Measurements from ENCODE around the gene SCLT1. TPM values are rescaled to one million over a fixed set of nuclear protein-coding genes. Genes with fewer than 3 reads are reported as not detected.

Gene SCLT1
- total RNA-seq, 1 donor from 2014 or later: 39.0 TPM

DNA sequence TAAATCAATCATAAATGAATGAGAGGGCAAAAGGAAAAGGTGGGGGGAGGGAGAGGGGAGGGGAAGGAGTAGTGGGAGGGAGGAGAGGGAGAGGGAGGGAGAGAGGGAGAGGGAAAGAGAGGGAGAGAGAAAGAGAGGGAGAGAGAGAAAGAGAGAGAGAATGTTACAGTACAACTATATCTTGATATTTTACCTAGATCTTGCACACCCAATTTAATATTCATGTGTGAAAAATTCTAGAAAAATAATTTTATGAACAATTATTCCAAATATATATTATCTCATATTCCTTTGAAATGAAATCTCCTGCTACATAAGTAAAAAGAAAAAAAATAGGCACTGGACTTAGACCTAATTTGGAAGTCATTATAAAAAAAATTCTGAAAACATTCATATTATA, 120.0 kb downstream of the SCLT1 start:
- intact Hi-C loops (cut with micrococcal nuclease): no loop called here

DNA sequence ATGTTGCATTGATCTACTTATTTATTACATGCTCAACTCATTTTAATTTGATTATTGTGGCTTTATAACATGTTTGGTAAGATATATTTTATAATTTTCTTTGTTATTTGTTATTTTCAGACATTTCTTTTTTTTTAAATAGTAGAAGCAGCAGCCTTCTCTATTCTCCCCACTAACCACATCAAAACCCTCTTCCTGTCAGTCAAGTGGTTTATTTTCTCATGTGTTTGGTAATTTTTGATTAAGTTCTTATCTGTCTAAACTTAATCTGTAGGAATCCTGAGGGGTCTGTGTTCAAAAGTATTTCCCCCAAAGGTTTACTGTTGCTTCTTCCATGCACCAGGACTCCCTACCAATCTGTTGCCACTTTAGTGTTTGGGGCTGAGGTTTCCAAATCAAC, 131.9 kb downstream of the SCLT1 start:
- intact Hi-C loops (cut with micrococcal nuclease): no loop called here

DNA sequence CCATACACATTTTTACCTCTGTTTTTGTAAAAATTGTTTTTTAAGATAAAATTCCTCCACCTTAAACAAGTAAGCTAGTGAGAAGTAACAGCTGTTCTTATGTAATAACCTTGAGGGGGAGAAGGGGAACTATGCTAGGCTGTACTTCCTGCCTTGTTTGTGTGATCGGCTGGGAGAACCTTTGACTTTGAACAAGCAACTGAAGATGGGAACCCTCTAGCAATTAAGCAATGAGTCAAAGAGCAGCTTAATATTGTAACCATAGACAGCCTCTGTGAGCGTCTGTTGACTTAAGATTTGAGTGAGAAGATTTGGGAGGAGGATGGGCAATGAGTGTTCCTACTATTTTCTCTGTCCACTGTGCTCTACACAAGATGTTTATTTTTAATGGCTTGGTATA, 135.1 kb downstream of the SCLT1 start:
- intact Hi-C loops (cut with micrococcal nuclease): no loop called here

DNA sequence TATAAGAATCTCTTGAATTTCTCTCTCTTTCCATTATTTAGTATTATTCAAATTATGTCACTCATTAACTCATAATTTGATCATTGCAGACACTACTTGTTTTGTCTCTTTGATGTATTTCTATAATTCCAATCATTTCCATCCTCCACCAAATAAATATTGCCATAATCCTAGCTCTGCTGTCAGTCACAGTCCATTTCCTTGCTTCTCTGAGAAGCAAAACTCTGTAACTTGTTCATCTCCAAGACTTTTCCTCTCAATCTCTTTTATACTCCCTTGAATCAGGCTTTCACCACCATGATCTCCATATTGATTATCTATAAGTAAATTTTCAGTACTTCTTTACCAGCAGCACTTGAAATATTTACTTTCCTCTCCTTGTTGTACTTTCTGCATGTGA, 135.9 kb downstream of the SCLT1 start:
- intact Hi-C loops (cut with micrococcal nuclease): no loop called here

DNA sequence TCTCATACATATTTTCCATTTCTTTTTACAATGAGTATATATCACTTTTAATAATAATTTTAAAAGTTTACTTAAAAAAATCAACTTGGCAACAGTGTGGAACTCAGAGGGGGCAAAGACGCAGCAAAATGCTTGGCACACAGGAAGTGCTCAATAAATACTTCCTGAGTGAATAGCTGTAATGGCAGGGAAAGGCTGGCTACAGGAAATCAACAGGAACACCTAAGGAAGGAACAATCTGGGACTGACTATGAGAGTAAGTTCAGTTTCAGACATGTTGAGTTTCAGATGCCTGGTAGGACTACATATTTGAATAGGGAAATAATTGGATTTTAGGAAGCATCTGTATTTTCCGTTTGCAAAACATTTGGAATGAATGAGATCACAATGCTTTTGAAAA, 137.6 kb downstream of the SCLT1 start:
- intact Hi-C loops (cut with micrococcal nuclease): no loop called here

DNA sequence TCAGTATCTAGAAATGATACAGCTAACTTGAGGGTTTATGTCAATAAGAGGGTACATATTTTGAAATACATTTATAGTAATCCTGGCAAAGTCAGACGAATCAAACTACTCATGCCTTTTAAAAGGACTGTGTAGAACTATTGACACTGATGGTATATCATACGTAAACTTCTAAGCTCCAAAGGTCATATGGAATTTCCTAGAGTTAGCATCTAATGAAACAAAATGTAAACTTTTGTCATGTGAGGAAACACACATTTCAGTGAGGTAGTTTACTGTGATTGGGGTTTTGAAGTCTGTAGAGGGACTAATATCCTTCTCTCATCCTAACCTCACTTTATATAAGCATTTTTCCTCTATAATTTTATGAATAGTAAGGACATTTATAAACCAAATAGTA, 138.4 kb downstream of the SCLT1 start:
- intact Hi-C loops (cut with micrococcal nuclease): no loop called here

DNA sequence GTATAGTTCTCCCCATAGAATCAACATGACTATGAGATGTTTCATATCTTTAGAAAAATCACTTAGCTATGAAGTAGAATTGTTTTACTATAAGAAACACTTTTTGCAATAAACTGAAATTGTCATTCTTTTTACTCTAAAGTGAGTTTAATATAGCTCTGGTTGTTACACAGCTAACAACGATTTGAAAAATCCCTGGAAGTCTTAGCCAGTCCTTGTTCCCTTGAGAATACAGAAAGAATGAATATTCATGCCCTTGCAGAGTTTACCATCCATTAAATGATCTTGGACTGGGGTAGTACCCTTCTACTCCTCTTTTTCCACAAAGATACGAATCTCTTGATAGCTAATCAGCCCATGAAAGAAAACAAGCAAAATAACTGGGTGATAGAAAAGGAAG, 142.0 kb downstream of the SCLT1 start:
- intact Hi-C loops (cut with micrococcal nuclease): no loop called here

DNA sequence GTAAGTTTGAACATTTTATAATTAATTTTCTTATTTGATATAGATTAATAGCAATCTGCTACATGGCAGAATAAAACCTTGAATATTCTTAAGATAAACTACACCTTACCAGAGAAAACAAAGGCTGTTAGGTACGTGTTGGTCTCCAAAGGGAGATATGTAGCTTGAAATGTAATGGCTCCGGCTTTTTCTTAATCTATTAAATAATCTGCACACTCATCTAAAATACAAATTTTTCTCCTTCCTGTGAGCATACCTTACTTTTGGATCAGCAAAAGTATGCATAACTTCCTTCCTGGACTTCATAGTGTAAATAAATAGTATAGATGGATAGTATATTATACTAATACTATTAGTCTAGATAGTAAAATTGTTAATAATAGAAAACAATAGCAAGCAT, 142.5 kb downstream of the SCLT1 start:
- intact Hi-C loops (cut with micrococcal nuclease): no loop called here

DNA sequence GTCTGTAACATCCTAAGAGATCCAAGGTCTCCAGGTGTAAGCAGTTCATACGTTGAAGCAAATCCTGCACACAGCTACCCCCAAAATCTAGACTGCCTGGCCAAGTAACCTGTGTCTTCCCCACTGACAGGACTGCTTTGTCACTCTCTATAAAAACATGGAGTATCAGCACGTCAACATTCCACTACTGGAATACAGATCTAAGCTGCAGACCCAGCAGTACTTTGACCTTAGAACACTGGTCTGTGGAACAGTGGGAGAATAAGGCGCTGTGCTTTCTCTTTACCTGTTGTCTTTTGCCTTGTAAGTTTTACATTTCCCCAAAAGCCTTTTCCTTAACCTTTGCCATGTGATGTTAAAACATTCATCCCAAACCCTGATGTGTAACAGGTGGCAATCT, 146.4 kb downstream of the SCLT1 start:
- intact Hi-C loops (cut with micrococcal nuclease): no loop called here

DNA sequence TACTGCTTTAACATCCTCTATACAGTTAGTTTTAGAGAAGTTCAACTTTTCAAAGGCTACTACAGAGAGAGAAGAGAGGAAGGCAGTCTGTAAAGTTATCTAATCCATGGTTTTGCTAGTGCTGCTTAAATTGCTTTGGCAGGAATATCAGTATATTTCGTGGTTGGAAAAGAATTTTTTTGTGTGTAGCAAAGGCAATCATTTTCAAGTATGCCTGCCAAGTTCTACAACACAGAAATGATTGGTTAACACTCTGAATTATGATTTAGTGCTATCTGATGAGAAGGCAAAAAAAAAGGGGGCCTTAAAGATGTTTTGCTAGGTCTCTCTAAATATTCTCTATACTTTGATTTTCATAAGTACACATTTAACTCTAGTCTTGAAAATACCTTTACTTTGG, 150.7 kb downstream of the SCLT1 start:
- intact Hi-C loops (cut with micrococcal nuclease): no loop called here

DNA sequence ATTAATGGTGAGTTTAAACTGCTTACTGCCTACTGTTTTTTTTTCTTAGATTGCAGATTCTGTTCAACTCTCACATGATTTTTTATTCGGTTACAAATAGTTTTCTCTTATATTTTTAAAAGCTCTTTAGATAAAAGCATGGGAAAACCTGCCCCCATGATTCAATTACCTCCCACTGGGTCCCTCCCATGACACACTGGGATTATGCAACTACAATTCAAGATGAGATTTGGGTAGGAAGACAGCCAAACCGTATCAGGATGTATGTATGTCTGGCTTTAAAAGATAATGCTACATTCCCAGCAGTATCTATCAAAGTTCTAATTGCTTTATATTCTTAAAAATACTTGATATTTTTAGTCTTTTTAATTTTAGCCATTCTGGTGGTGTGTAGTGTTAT, 152.4 kb downstream of the SCLT1 start:
- intact Hi-C loops (cut with micrococcal nuclease): no loop called here

DNA sequence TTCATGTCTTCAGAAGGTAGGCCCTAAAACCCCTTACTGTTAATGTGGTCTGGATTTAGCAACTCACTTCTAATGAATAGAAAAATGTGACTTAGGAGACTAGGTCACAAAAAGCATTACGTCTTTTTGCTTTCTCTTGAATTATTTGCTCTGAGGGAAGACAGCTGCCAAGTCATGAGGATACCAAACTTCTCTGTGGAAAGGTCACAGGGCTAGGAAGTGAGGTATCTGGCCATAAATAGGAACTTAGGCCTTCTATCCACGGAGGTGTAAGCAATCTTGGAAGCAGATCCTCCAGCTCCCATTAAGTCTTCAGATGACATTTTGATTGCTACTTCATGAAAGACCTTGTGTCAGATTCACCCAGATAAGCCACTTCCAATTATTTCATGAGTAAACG, 163.3 kb downstream of the SCLT1 start:
- intact Hi-C loops (cut with micrococcal nuclease): no loop called here

DNA sequence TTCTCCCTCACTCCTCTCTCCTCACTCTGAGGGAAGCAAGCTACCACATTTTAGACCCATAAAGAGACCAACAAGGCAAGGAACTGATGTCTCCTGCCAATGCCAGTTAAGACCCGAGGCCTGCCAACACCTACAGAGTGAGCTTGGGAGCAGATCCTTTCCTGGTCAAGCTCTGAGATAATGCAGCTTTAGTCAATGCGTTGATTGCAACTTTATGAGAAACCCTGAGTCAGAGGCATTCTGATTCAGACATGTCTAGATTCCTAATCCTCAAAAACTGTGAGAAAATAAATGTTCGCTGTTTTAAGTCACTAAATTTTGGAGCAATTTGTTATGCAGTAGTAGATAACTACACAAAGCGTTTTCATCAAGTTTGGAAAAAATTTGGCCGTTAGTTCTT, 168.4 kb downstream of the SCLT1 start:
- intact Hi-C loops (cut with micrococcal nuclease): no loop called here

DNA sequence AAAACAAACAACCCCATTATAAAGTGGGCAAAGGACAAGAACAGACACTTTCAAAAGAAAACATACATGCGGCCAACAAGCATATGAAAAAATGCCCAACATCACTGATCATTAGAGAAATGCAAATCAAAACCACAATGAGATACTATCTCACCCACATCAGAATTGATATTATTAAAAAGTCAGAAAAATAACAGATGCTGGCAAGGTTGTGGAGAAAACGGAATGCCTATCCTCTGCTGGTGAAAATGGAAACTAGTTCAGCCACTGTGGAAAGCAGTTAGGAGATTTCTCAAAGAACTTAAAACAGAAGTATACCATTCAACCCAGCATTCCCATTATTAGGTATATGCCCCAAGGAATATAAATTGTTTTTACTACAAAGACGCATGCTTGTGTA, 171.4 kb downstream of the SCLT1 start:
- intact Hi-C loops (cut with micrococcal nuclease): no loop called here

DNA sequence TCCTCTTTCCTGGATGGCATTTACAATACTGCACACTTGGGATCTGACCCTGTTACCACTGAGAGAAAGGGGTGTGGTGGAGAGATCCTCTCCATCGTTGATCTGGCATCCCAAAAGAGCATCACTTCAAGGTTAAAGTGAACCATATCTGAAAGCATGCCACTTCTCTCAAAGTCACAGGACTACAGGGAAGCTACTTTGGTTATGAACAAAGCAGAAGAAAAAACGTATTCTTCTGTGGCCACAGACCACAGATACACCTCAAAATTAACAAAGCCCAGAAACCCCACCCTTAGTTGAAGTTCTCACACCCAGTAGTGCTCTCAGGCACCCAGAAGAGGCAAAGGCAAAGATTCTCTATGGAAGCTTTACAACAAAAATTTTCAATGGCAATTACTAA, 175.6 kb downstream of the SCLT1 start:
- intact Hi-C loops (cut with micrococcal nuclease): loop anchor here (1.0 to 5.0 kb wide), 4 partner anchors 55 to 430 kb away; partner anchors contain the start of genes JADE1 and SCLT1

DNA sequence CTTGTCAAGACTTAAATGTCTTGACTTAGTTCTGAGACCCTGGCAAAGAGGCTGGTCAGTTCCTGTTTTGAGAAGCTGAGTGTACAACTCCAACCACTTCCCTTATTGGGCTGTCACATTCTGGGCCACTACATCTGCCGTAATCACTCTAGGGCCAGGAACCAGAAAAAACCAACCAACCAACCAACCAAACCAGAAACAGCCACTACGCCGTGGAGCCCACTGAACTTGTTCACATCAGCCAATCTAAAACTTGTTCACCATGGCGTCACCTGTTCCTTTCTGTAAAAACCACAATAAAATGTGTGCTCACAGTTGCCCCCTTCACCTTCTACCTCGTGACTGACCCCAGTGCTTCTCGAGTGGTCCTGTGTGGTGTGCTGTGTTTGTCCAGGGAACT, 176.5 kb downstream of the SCLT1 start:
- intact Hi-C loops (cut with micrococcal nuclease): loop anchor here (1.0 to 5.0 kb wide), 3 partner anchors 108 to 430 kb away; partner anchors contain the start of genes JADE1 and SCLT1

DNA sequence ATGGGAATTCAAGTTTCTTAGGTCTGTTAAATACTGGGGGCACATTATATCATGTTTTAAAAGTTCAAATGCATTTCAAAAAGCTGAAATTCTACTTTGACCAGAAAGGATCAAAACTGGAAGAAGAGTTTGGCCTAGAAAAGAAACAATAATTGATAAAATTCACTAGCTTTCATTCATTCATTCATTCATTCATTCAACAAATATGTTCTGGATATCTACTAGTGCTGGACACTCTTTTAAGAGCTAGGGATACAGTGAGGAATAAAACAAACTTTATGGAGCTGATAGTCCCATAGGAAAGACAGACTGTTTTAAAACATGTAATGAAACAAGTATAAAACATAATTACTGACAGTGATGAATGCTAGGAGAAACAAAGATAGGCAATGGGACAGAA, 177.8 kb downstream of the SCLT1 start:
- intact Hi-C loops (cut with micrococcal nuclease): loop anchor here (5.0 kb wide), 1 partner anchor 432 kb away; no protein-coding TSS in a partner anchor

DNA sequence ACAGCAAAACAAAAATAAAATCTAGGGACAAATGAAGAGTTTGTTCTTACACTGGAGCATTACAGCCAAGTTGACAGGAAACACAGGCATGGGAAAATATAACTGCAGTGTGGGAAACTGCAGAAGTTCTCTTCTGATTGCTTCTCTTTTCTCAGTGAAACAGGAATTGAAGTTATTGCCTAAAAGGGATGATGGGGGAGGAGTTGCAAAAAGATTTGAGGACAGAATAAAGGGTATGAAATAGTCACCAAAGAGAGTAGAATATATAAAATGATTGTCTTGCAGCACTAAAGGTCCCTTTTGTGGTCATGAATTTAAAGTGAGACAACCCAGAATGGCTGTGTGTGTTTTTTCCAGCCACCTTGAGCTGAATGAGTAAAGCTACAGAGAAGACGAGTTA, 180.1 kb downstream of the SCLT1 start:
- intact Hi-C loops (cut with micrococcal nuclease): no loop called here

DNA sequence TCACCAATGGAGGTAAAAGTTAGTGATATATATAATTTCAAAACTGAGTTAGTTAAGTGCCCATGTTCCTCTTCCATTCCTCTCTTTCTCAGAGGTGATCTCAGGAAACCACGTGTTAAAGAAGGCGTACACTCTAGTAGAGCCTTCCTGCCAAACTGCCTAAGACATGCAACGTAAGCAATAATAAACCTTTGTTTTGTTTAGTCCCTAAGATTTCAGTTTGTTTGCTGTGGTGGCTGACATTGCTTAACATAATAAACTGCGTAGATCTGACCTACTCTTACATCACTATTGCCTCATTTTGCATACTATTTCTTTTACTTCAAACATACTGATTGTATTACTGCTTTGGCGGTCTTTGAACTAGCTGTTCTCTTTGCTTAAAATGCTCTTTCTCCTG, 184.6 kb downstream of the SCLT1 start:
- intact Hi-C loops (cut with micrococcal nuclease): no loop called here

DNA sequence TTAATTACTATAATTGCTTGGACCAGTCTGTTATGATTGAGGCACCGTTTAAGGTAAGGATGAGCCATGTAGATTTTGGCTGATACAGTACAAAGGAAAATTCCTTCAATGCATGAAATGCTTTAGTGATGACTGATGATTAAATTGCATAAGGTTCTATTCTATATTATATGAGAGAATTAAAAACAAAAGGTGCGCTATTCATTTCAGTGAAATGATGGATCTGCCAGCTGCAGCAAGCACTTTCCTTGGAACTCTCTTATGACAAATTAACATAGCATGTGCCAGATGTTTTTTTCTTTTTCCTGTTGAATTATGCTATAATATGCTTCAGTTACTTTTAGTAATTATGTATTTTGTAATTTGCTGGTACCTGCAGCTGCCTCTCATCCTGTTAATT, 185.4 kb downstream of the SCLT1 start:
- intact Hi-C loops (cut with micrococcal nuclease): no loop called here

DNA sequence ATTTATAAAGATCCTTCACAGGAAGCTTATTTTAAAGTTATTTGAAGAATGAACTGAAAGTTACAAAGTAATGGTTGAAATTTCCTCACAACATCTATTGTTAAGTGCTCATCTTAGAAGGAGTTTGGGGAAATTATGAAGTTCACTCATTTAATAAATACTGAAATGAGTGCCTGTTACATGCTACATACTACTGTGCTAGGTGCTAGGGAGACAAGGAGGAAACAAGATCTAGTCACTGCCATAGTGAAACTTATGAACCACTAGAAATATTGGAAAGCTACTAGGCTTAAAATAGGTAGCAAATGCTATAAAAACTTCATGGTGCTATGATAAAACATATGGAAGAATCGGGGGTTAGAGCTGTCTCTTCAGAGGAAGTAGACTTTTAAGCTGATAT, 186.8 kb downstream of the SCLT1 start:
- intact Hi-C loops (cut with micrococcal nuclease): no loop called here

DNA sequence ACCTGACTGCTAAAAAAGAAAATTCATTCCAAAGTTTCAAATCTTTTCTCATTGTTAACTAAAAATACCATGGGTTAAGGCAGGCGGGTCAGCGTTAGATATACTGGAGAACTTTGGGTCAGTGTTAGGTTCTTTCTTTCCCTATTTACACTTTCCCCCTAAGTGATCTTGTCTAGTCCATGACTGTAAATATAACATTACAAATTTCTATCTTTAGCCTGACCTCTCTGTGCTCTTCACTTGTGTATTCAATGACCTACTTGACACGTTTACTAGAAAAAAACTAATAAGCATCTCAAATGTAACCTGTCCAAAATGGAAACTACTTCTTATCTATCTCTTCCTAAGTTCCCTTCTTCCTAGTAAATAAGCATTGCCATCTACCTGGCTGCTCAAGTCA, 188.5 kb downstream of the SCLT1 start:
- intact Hi-C loops (cut with micrococcal nuclease): no loop called here

DNA sequence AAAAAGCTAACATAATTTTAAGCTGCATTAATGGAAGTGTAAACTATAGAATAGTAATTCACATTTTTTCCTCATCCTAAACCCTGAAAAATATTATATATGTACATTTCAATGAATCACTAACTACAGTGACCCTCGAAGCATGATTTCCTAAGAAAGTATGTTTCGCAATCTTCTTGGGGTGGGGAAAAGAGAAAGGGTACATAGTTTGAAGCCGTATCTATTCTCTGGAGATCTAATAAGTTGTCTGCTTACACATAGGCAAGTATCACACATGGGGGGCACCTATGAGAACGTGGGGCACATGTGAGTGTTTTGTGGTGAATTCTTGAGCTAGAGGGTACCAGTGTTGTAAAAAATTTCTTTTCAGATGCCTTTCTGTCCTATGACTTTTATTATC, 212.7 kb downstream of the SCLT1 start:
- intact Hi-C loops (cut with micrococcal nuclease): no loop called here

DNA sequence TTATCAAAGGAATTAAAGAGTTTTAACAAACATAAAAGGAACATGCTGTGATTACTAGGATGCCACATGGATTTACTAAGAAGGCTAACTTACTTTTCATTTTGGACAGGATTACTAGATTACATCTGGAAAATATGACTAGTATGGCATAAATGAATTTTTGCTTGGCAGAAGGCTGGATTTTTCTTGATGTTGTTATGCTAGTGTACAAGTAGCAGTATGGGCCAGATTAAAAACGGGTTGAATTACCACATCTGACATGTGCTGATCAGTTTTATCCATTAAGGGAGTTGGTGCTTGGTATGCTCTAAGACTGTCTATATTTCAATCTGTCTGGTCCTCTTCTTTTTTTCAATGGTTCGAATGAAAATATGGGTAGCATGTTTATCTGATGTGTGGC, 213.4 kb downstream of the SCLT1 start:
- intact Hi-C loops (cut with micrococcal nuclease): no loop called here

All from T-helper 1 cell treated with Interleukin-12 subunit alpha and Interleukin-12 subunit beta and Interleukin-4 antibody, amounts not matched to agents 30 ng/mL and 1 ng/mL, for 36 hours (primary cell).